HG03039 (cell line): ENCODE measurements around the gene SMC1A.
"Not testable (repeated sequence)": the region's sequence is repeated elsewhere in the genome, so short reads cannot be mapped to it uniquely, and the experiment has no call there.

Source experiments
- ATAC-seq: cut with Tn5 transposase; IDR thresholded peaks from one replicate; pipeline ENCODE4 v1.9.1; 2021; ENCODE audit warnings: mild to moderate bottlenecking, moderate library complexity; ENCODE audit not compliant: unreplicated experiment

Gene SMC1A

DNA sequence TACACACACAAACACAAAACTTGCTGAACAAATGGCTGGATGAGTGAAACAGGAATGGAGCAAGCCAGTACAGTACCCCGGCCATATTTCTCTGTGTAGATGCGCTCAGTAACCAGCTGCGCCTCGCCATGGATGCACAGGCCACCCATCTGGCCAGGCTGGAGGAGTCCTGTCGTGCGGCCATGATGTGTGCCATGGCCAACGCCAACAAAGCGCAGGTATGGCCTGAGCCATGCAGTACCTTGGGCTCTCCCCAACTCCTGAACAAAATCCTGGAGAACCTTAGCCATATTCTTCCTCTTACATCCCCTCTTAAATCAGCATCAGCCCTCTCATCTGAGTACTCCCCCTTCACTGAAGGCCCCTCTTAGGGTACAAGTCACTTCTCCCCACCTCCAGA is 7.3 kb upstream of the SMC1A start:
- ATAC-seq = no peak

DNA sequence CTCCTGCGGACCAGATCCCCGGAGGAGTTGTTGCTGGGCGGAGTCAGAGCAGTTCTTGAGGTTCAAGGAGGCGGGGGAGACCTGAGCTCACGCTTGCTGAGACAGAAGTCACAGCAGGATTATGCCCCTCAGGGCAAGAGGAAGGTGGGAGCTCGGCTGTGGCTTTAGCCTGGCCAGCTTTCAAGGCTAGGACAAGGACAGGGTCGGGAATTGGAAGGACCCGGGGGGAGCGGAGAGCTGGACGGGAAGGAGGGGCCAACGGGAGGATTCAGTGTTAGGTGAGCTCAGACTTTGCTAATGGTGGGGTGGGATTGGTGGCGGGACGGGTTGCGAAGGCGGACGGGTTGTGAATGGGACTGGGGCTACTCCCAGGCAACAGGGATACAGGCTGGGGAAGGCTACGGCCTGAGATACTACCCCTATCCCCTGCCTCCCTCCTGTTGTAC is 430 bp upstream of the SMC1A start, which contains the start of gene RIBC1:
Gene RIBC1, plus strand, starts transcription at position 13 of the 446 bp plus-strand sequence. CDS start 3,404 bp downstream, outside the sequence.
- ATAC-seq = no peak

DNA sequence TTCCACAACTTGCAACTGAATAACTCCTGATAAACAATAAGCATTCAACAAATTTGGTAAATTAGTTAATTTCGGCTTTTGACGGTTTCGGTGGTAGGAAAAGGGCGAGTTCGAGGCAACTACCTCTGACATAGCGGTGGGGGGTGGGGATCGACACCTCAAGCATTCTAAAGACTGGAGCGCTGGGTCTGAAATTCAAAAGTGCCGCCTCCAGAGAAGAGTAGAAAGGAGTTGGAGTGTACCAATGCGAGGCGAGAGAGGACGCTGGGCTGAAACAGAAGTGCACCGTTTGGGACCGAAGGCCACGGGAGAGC is 725 bp downstream of the SMC1A start:
- ATAC-seq = no peak

DNA sequence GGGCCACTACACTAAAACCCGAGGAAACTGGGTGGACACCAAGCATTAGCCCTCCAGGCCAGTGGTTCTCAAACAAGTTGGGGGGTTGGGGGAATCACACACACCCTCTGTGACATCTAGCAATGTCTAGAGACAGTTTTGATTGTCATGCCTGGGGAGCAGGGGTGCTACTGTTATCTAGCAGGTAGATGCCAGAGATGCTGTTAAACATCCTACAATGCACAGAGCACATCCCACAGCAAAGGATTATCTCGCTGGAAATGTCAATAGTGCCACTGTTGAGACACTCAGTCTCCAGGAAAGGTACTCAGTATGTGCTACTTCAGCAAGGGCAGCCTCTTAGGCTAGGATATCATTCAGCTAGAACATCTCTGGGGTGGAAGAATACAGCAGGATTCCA is 1.3 kb downstream of the SMC1A start:
- no peak for ATAC-seq

DNA sequence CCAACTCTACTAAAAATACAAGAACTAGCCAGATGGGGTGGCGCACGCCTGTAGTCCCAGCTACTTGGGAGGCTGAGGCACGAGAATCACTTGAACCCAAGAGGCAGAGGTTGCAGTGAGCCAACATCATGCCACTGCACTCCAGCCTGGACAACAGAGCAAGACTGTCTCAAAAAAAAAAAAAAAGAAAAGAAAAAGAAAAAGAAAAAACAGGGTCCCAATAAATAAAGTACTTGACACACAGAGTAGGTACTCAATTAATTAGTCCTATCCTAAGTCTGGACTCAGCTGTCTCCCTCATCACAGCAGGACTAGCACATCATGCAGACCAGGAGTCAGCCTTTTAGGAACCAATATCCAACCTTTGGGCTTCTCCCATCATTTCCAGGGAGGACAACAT is 2.1 kb downstream of the SMC1A start:
- ATAC-seq = not testable (repeated sequence)

DNA sequence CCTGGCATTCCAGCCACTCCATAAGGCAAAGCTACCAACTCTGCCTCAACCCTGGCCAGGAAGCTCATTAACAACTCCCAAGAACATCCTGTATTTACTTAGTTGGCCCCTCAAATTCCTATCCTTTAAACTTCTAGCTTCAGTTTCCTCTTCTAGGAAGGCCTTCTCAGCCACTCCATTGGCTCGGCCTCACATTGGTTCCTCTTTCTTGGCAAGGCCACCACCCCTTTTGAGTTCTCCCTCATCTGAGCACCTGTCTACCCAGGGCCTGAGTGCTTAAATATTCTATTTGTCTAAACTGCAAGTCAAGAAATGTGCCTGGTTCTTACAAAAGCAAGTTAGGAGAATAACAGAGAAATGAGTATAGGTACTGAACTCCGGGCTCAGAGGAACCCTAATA is 10.0 kb downstream of the SMC1A start:
- ATAC-seq = no peak

DNA sequence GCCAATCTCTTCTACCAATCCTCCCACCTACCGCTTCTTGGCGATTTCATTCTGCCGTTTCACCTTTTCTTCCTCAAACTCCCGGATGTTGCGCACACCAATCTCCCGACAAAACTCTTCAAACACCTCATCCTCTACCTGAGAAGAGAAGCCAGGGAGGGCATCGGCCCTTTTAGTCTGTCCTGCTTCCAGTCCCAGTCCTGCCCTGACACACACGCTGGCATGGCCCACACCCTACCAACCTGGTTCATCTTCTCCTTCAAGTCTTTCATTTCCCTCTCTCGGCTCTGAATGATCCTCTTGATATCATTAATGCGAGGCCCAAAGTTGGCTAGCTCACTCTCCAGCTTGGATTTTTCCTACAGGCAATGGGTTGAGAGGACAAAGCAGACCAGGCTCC is 18.9 kb downstream of the SMC1A start:
- ATAC-seq = no peak

DNA sequence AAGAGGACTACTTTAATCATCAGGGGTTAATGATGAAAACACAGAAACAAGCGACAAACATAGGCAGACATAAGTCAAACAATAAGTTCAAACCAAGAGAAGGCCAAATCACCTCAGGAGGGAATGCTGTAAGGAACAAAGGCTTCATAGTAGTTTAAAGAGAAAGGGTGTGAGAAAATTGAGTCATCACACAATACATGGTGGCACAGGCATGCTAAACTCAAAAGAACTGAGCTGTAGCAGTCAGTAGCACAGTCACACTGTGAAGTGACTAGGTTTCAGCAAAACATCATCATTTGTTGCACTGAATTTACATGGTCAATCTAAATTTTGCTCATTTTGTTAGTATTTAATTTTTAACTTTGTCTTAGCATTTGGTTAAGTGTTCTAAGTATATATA is 24.2 kb downstream of the SMC1A start:
- ATAC-seq = no peak

DNA sequence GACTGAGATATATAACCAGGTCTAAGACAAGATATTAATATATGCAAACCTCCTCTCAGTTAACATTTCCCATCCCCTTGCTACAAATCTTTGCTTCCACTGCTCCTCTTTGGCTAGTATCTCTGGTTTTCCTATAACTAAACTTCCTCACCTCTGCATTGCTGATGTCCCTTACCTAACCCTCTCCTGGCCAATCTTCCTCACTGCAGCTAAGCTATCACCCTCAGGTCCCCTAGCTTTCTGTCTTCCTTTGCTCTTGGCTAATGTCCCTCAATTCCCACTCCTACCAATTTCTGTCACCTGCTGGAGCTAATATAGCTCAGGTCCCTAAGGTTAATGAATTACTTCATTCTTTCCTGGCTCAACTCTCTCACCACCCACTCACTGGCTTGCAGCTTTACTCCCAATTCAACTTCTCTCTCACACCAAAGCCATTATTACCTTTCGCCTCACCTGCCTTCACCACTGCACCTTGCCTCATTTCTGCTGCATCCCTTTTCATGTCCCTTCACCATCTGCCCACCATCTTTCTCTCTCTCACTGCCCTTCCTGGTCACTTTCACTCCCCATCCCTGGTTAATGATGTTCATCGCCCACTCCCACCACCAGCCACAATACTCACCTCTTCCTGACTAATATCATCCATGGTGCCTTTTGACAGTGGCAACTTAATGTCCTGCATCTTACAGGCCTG is 26.7 kb downstream of the SMC1A start:
- ATAC-seq = no peak

DNA sequence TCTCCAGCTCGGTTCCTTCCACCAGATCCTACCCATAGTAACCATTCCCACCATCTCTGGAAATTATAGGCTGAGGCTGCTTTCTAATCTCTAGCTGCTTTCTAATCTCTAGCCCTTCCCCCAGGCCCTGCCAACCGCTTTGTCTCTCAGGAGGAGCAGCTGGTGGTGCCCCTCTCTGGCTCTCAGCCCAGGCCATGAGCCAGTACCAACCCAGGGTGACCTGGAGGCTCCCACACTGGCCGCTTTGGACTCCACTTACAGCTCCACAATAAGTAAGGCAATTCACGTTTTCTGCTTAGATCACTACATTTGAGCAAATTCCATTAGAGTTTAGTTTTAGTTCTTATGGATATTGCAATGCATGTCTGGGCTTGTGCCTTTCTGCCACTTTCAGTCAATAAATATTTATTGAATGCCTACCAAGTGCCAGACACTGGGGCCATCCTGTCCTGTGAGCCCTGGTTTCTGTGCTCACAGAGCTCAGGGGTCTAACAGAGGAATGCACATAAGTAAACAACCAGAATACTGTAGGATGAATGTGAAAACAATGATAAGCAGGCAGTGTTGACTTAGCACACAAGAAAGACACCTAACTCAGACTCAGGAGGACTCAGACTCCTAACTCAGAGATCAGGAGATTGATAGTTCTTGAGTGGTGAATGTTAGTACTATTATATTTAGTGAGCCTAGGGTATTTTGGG is 38.9 kb downstream of the SMC1A start:
- ATAC-seq = no peak

DNA sequence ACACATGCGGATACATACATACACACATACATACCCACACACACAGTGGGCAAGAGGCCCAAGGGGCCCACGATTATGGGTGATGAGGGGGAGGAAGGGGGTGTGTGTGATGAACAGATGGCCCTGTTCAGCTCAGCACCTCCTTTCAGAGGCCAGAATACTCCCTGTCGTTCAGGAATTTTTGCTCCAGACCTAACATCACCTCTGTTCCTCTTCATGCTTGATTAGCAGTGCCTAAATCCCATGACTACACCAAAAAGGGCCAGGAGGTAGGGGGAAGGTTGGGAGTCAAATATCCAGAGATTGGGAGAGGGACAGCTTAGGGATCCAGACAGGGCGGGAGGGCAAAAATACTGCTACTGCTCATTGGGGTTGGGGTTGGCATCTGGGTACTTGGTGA is 42.7 kb downstream of the SMC1A start:
- ATAC-seq = no peak

DNA sequence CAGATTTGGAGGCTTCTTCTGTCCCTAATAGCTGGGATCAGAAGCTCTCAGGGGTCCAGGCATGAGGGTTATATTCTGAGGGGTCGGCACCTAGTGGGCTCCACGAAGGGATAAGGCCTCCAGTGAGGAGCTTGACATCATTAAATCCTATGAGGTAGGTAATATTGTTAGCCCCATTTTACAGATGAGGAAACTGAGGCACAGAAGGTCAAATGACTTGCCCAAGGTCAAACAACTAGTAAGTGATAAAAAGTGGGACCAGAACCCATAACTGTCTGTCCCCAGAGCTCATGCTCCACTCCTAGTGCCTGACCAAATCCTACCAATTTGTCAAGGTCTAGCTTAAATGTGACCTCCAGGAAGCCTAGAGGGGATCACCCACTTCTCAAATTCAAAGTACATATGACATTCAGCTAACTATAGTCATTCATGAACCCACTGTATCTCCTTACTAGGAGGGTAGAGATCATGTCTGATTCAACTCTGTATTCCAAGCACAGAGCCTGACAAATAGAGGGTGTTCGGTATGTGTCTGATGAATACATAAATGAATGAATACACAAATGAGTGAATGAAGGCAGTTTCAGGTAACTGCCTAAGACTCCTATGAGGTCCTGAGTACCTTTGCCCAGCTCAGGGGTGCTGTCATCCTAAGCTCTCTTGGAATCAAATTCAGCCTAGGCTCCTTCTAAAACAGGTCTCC is 43.3 kb downstream of the SMC1A start:
- no peak for ATAC-seq

DNA sequence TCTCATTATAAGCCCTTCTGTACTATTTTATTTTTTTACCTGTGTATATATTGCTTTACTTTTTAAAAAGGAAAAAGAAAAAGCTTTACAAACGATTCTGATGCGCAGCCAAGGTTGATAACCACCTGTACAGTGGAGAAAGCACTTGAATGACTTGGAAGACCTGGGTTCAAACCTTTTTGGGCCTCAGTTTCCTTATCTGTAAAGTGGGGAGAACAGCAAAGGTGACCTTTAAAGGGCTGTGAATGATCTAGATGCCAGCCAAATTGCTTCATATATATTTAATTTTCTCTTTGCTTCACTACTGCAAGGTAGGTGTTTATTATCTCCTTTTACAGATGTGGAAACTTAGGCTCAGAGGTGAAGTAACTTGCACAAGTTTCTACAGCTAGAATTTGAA is 45.0 kb downstream of the SMC1A start:
- no peak for ATAC-seq

DNA sequence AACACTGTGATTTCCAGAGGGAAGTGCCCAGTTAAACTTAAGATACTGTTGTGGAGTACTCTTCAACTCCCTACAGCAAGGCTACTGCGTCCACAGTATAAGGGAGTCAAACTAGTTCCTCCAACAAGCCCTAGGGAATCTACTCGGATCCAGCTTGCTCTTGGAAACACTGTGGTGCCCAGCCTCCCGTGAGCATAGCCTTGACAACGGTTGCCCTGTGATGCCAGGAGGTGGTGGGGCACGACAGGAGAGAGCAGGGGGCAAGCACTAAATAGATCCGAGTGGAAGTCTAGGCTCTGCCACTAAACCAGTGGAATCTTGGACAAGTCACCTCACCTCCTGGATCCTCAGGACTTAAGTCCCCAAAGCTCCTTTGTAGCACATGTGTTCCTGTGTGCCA is 45.6 kb downstream of the SMC1A start:
- no peak for ATAC-seq

DNA sequence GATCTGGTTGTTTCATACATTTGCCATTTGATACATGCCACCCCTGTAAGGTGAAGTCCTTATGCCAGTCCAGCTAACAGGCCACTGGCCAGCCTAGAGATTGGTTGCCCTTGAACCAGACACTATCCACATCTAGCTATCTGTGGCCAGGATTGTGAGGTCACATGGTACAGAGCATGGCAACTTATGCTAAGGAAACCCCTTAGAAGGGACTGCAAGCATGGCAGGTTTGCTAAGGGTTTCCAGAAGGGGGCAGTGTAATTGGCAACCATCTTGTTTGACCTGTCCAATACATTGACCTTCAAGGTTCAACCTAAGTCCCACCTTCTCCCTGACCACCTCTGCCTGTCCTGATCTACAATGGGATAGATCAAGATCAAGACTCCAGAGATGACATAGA is 47.5 kb downstream of the SMC1A start:
- ATAC-seq = no peak

DNA sequence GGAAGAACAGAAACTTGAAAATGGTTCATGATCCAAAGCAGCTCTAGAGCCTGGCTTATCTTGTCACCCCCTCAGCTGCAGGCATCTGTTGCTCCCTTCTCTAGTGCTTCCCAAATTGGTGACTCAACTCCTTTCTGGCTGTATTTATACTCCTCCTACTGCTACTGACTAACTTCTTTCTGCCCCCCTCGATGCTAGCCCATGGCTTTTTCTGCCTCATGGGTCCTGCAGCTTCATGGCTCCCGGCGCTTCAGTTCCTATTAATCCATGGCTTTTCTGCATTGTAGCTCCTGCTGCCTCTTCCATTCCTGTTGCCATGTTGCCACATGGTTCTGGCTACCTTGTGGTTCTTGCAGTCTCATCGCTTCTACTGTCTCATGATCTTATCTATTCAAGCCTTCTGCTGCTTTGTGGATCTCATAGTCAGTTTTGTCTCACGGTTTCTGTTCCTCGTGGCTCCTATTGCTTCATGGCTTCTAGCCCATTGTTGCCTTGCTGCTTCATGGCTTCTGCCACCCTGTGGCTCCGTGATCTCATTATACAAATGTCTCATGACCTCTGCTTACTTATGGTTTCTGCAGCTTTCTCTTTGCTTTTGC is 48.1 kb downstream of the SMC1A start:
- no peak for ATAC-seq

DNA sequence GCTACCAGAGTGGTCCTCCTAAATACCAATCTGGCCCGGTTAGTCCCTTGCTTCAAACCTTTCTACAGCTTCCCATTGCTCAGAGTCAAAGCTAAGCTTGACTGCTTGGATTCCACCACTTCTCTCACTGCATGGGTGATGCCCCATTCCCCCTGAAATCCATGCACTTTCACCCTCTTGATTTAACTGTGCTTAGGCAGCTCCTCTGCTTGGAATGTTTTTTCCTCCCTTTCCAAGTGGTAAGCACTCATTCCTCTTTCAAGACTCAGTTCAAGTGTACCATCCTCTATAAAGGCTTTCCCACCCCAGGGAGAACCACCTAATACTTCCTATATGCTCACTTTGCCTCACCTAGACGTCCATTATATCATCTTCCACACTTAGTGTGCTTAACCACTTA is 49.1 kb downstream of the SMC1A start:
- ATAC-seq = no peak

DNA sequence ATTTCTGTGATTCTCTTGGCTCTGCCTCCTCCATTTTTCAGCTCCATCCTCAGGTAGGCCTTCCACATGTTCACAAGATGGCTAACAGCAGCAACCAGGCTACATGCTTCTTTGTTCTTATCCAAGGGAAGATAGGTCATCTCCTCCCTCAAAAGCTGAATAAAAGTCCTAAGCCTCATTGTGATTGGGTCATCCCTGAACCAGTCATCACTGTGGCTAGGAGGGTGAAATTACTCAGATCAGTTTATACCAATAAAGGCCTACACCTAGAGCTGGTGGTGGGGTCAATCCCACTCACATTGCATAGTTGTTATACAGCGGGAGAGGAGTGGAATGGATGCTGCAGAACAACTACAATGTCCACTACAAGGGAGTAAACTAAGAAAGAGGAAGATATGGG is 56.0 kb downstream of the SMC1A start:
- not testable (repeated sequence) for ATAC-seq

DNA sequence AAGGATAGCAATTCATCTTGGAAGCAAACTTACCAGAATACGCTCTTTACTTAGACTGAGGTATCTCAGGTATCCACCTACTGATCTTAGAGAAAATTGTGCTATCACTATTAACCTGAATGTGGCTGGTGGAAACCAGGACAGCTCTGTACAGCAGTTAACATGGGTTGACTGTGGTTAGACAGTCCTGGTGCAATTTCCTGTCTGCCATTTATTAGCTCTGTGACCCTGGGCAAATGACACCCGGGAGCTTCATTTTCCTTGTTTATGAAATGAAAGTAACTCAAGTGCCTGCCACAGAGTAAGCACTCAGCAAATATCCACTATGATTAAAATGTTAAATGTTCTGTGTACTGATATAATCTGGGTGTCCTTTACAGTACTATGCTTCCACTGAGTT is 60.0 kb downstream of the SMC1A start:
- no peak for ATAC-seq

DNA sequence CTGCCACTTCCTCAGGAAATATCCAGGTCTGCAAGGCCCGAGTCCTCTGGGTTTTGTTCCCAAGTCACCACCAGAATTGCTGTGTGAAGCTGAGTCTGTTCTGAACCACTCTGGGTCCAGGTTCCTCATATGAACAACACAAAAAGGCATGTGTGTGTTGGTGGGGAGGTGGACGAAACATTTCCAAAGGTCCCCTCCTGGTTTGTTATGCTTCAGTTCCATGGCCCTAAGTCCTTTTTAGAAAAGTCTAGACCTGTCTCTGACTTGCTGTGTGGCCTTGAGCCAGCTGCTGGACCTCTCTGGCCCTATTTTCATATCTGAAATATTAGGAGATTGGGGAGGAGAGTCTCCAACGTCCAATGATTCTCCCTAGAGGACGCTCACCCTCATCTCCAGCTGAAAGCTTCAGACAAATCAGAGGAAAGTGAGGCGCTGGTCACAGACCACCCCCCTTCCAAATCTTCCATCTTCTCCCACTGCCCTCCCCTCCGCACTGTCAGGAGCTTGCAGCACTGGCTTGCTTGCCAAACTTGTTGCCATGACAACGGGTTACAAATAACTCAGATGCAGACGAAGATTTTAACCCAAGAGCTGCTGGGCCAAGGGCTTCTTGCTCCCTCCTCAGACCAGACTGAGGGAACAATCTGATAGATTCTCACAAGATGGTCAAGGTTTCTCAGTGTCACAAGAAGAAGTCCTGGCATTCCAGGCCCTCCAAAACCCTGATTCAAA is 64.5 kb downstream of the SMC1A start:
- ATAC-seq = no peak

DNA sequence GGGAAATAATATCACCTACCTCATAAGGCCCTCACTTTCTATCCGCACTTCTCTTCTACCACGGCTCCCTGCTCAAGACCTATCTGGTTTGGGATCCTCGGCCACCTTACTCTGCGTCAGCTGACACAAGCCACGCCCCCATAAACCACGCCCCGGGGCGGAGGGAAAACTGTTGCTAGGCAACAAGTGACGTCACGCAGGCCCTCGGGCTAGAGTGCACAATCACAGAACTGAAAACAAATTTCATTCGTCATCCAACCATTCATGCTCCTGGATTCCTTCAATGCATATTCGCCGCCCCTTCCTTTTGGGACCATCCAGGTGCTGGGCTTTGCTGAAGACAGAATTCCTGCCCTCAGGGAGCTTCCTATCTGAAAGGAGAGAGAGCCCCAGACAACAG is 66.3 kb downstream of the SMC1A start:
- no peak for ATAC-seq
